Endothelial cell of umbilical vein (primary cell): ENCODE measurements around the gene CFAP57. TPM values are rescaled to one million over a fixed set of nuclear protein-coding genes. Genes with fewer than 3 reads are reported as not detected.
A peak's percentile ranks its signal among the peaks of the same experiment; 100 is the strongest.

Experiments
- BruUV-seq: library from RNA; stranded (reverse); fragments of 400-500 nt; replicated peaks from 2 replicates; lab custom pipeline; 2021; lab: Mats Ljungman, UMichigan
- CTCF ChIA-PET: fragments of 300-600, 350-600 bp; sonication (Branson Sonifier 250); formaldehyde crosslinking; loops from one replicate; lab custom pipeline; 2021; ENCODE audit warnings: antibody characterized with exemption, inconsistent platforms; lab: Charles Lee
- POLR2A ChIA-PET: fragments of 300-600, 350-600 bp; sonication (Branson Sonifier 250); formaldehyde crosslinking; loops from one replicate; lab custom pipeline; 2021; ENCODE audit warnings: antibody characterized with exemption, inconsistent platforms; lab: Charles Lee
- DNase-seq: peaks from one replicate; pipeline ENCODE4 v3.0.0-alpha.2; 2011; ENCODE audit warnings: low read depth, low spot score
- FAIRE-seq: peaks from 2 replicates; lab custom pipeline; 2011; peaks lifted over from hg19 to GRCh38; lab: Jason Lieb, UNC
- H2AFZ ChIP-seq: 2 replicates; pipeline ENCODE4 v1.6.0; 2012; ENCODE audit warnings: low read depth, low read length, control low read depth, inconsistent platforms
- H3K27ac ChIP-seq: 2 replicates; pipeline ENCODE4 v1.5.1; 2011; ENCODE audit warnings: low read depth, mild to moderate bottlenecking, control low read depth, low read length, moderate library complexity; ENCODE audit not compliant: insufficient read depth
- H3K27me3 ChIP-seq, 2 experiments: 2 replicates each; pipeline versions ENCODE4 v1.6.0 to v1.6.1; 2011; ENCODE audit warnings: low read length in 2 of 2, mixed read lengths in 1 of 2; ENCODE audit not compliant: control insufficient read depth in 2 of 2, insufficient read depth in 2 of 2
- H3K36me3 ChIP-seq, 2 experiments: 2 replicates in 1 of 2; 3 replicates in 1 of 2; pipeline ENCODE4 v1.5.1; 2011; ENCODE audit warnings: low read length in 2 of 2, mild to moderate bottlenecking in 1 of 2, moderate library complexity in 1 of 2; ENCODE audit not compliant: control insufficient read depth in 2 of 2, insufficient read depth in 2 of 2; ENCODE audit errors: extremely low read depth in 1 of 2
- H3K4me1 ChIP-seq: 3 replicates; pipeline ENCODE4 v1.5.1; 2011; ENCODE audit warnings: mild to moderate bottlenecking, low read length; ENCODE audit not compliant: control insufficient read depth, insufficient read depth; ENCODE audit errors: extremely low read depth
- H3K4me2 ChIP-seq: 2 replicates; pipeline ENCODE4 v1.6.1; 2011; ENCODE audit warnings: low read length, control low read depth, mixed read lengths; ENCODE audit not compliant: insufficient read depth
- H3K4me3 ChIP-seq, 3 experiments: fragments of 200-600 bp in 1 of 3; sonication (generic), shearing (Covaris generic) in 1 of 3; replicated peaks in 1 of 3; 2 replicates each; pipeline ENCODE4 v1.5.1; 2011 to 2016; ENCODE audit warnings: control low read depth in 3 of 3, low read length in 3 of 3, mild to moderate bottlenecking in 2 of 3, inconsistent platforms in 1 of 3, low read depth in 1 of 3, moderate library complexity in 1 of 3; ENCODE audit not compliant: insufficient read depth in 1 of 3
- H3K79me2 ChIP-seq: 2 replicates; pipeline ENCODE4 v1.6.0; 2012; ENCODE audit warnings: low read length, inconsistent platforms; ENCODE audit not compliant: control insufficient read depth, insufficient read depth
- H3K9ac ChIP-seq: replicated peaks from 2 replicates; pipeline ENCODE3; 2011; ENCODE audit warnings: low read length, control low read depth; ENCODE audit not compliant: insufficient read depth; ENCODE audit errors: extremely low read depth
- H3K9me1 ChIP-seq: replicated peaks from 3 replicates; pipeline ENCODE4 v1.6.0; 2011; ENCODE audit warnings: mild to moderate bottlenecking, low read length; ENCODE audit not compliant: control insufficient read depth, insufficient read depth; ENCODE audit errors: extremely low read depth
- H3K9me3 ChIP-seq: replicated peaks from 2 replicates; pipeline ENCODE4 v1.5.1; 2012; ENCODE audit warnings: low read length, inconsistent platforms; ENCODE audit not compliant: control insufficient read depth, insufficient read depth
- H4K20me1 ChIP-seq: replicated peaks from 2 replicates; pipeline ENCODE3; 2011; ENCODE audit warnings: mild to moderate bottlenecking, low read length; ENCODE audit not compliant: control insufficient read depth, insufficient read depth; ENCODE audit errors: extremely low read depth
- CTCF ChIP-seq, 2 donors: IDR thresholded peaks; 1 replicate in 1 of 2; 2 replicates in 1 of 2; pipeline ENCODE4 v1.5.1; 2011; ENCODE audit warnings: low read length in 2 of 2, mild to moderate bottlenecking in 2 of 2, moderate library complexity in 2 of 2, control low read depth in 1 of 2, inconsistent platforms in 1 of 2, low read depth in 1 of 2; ENCODE audit not compliant: insufficient read depth in 1 of 2; ENCODE audit errors: extremely low read depth in 1 of 2
- MAX ChIP-seq: IDR thresholded peaks from 2 replicates; pipeline ENCODE4 v1.6.1; 2011; ENCODE audit not compliant: insufficient read depth, insufficient read length
- dilution Hi-C: fragments of 300-500 bp; cut with MboI; formaldehyde crosslinking; loops from one replicate; pipeline ENCODE4 v1.15.0; 2019; ENCODE audit warnings: low sequenced_read_pairs; ENCODE audit not compliant: extremely low pct_ligation_motif_present
- intact Hi-C: fragments of 100-400 bp; cut with micrococcal nuclease; formaldehyde crosslinking; loops from one replicate; pipeline ENCODE4 v1.10.0; 2022
- polyA plus RNA-seq, 4 experiments: library from polyadenylated mRNA; depleted of rRNA in 3 of 4; stranded (reverse) in 3 of 4; unstranded in 1 of 4; fragments of >200 nt; gene quantifications; 2 replicates each; pipeline versions ENCODE4 v1.2.1 to v1.2.3, GENCODE V29; 2011 to 2012; ENCODE audit warnings: missing spikeins in 1 of 4
- total RNA-seq: library from RNA; stranded (reverse); gene quantifications from 2 replicates; pipeline ENCODE4 v1.2.3, GENCODE V29; 2021

CFAP57 gene
- total and polyA plus RNA-seq, 2 donors (not counting 3 experiments of a cell fraction or from before 2014, with no cell fraction given): 0.88 to 0.91 TPM

GRCh38 chr1:43227143-43227764 lies 55.1 kb downstream of the CFAP57 start:
- H3K4me1 ChIP-seq: peaks cover 7% of the 10 kb centered on the region
- H2AFZ ChIP-seq: peak overlapping the region; percentile 58
- POLR2A ChIA-PET: interaction anchor here (1.1 kb wide), 1 partner anchor 20 kb away, joined by 4 read pairs; no protein-coding TSS in a partner anchor
- no peaks in the 10 kb centered on the region for H3K79me2 ChIP-seq
- no peaks in the 10 kb centered on the region for H3K9me3 ChIP-seq
- intact Hi-C loops (loop anchor here (1.0 to 5.0 kb wide), 4 partner anchors 20 to 424 kb away; partner anchors contain the start of genes ELOVL1 and KDM4A), dilution Hi-C loops (loop anchor here (25.0 kb wide), 1 partner anchor 185 kb away; no protein-coding TSS in a partner anchor)
- DNase-seq: peak; percentile 78
- H3K9me1 ChIP-seq: no peaks in the 10 kb centered on the region
- H3K27me3 ChIP-seq: no peaks in the 10 kb centered on the region
- H3K4me2 ChIP-seq: no peak overlapping the region
- CTCF ChIA-PET: interaction anchor here (0.5 to 7.4 kb wide), 61 partner anchors 8 to 708 kb away, joined by 3 to 269 read pairs (median 5); partner anchors contain the start of genes CDC20, CFAP57, EBNA1BP2 and ELOVL1
- H3K4me3 ChIP-seq: no peak overlapping the region
- no peaks in the 10 kb centered on the region for H3K36me3 ChIP-seq
- no TSS peak for BruUV-seq
- TF ChIP-seq MAX (no peak), CTCF (IDR thresholded peaks at IDR 0.05; ENCODE audit: extremely low read depth in 1 of 2, insufficient read depth in 1 of 2, low read depth in 1 of 2, low read length in 2 of 2) (peak; percentile 84 to 97)
- no peaks in the 10 kb centered on the region for H4K20me1 ChIP-seq
- FAIRE-seq: peak; percentile 92
- no peak overlapping the region for H3K27ac ChIP-seq
- H3K9ac ChIP-seq: no peak overlapping the region
